HG03378 (cell line): Measurements from ENCODE around the gene ZFX.

Source experiments
- ATAC-seq: cut with Tn5 transposase; IDR thresholded peaks from one replicate; pipeline ENCODE4 v1.9.1; 2021; ENCODE audit warnings: mild to moderate bottlenecking, moderate library complexity; ENCODE audit not compliant: unreplicated experiment

The ZFX gene

GRCh38 chrX:24232796-24233195 is 83.3 kb downstream of the ZFX start:
- ATAC-seq = no peak

- peak; percentile 69 for ATAC-seq
Measured at GRCh38 chrX:24235084-24235710, 85.7 kb downstream of the ZFX start.

- ATAC-seq = peak; percentile 8
Measured at GRCh38 chrX:24241822-24242648, 92.5 kb downstream of the ZFX start.

- peak; percentile 83 for ATAC-seq
Measured at GRCh38 chrX:24242649-24243175, 93.2 kb downstream of the ZFX start.

DNA sequence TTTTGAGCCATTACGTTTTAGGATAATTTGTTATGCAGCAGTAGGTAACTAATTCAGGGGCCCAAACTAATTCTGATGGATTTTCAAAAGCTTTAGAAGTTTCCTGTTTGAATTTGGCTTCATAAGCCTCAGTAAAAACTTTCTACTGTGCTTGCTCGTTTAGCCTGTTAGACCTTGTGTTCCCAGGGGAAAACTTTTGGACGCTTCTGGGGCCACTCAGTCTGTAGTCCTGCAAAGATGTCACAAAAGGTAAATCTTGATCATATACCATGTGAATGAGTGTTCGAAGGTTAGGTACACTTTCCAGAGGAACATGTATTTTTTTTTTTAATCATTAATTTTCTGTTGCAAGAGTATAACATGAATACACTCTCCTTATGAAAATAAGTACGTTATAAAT is 93.7 kb downstream of the ZFX start:
- ATAC-seq = peak; percentile 13

DNA sequence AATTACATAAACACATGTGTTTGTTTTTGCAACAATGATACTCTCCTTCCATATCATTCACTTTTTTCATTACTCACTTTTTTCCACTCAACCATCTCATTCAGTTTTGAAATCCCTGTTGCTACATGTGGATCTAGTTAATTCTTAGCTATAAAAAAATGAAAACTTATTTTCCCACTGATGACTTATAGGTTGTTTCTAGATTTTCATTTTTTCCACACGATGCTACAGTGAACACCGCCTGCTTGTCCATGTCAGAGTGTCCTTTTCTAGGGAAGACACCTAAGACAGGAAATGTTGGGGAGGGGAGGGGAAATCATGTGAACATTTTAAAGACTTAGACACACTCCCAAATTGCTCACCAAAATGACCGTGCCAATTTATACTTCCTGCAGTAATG is 94.2 kb downstream of the ZFX start:
- ATAC-seq = no peak

DNA sequence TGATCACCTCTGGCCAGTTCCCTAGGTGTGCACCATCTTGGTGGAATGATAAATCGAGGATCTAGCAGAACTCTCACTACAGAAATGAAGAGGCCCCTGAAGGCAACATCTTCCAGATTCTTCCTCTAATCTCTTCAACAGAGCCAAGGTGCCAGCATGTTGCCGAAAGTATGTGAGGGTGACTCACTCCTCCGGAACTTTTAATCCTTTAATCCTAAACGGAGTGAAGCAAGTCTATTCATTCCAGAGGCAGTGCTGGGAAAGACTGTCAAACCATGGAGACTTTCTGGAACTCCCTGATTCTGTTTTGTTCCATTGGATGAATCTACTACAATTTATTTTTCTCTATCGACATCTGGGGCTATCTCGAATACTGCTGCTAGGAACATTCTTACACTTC is 95.7 kb downstream of the ZFX start:
- ATAC-seq = no peak

DNA sequence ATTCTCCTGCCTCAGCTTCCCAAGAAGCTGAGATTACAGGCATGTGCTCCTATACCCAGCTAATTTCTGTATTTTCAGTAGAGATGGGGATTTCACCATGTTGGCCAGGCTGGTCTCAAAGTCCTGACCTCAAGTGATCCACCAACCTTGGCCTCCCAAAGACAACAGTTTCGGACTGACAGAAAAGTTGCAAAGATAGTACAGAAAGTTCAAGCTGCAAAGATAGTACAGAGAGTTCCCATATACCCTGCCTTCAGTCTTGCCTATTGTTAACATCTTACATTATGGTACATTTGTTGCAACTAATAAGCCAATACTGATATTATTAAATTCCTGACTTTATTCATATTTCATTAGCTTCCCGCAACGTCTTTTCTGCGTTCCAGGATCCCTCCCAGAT is 98.5 kb downstream of the ZFX start:
- ATAC-seq = no peak

DNA sequence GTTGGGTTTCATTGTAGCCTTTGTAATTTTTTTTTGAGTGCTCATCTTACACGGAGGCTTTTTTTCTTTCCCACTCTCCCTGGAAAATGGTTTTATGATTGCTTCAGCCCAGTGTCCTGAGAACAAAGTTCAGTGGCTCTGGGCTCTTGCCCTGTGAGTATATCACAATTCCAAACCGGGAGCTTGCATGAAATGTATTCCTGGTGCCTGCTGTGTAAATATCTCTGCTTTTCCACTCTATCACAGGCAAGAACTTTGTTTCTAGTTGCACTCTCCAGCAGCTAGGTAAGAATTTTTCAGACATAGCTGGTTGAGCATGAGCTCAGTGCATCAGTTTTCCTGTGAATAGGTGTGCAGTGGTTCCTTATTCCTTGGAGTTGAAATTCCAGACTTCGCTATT is 103.5 kb downstream of the ZFX start:
- no peak for ATAC-seq

DNA sequence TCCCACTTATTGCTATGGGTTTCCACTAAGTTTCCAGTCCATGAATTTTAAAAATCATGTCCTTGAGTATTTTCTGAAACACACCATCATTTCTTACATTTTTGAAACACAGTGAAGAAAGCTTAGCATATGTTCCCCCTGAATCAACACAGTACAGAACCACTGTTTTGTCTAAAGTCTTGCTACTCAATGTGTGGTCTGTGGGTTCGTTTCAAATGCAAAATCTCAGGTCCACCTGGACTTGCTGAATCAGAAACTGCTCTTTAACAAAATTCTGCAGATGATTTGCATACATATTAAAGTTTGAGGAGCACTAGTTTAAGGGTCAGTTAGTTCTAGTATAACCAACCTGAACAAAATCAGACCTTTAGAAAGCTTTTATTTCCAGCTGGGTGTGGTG is 103.9 kb downstream of the ZFX start:
- no peak for ATAC-seq

GRCh38 chrX:24257011-24257410 is 107.5 kb downstream of the ZFX start:
- ATAC-seq = no peak

GRCh38 chrX:24259544-24260240 is 110.2 kb downstream of the ZFX start:
- no peak for ATAC-seq

DNA sequence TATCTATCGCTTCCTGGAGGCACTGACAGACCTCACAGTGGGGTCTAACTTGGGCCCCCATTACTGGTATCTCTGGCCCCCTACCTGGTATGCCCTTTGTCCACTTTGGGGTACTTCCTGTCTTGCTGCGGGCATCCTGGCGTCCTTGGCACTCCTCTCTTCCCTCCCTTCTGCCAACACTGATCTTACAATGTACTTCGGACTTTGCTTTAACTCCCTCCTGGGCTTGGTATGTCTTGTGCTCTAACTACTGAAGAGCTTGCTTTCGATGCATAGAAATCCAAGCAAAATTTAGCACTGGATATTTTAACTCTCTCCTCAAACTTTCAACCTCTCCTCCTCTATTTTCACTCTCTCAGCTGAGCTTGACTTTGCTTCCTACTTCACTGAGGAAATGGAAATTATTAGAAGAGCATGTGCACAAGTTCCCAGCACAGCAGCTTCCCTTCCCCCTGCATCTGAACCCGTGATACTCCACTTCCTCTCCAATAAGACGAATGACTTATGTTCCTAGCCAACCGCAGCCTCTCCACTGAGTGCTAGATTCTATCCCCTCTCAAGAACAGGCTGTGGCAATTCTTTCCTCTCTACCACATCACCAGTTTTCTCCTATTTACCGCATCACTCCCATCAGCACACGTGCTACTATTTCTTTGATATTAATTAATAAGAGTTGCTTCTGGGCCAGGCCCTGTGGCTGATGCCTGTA is 111.5 kb downstream of the ZFX start:
- ATAC-seq = no peak

GRCh38 chrX:24262309-24262708 is 112.8 kb downstream of the ZFX start:
- no peak for ATAC-seq

GRCh38 chrX:24264383-24264782 is 114.9 kb downstream of the ZFX start:
- ATAC-seq = no peak
